Caco-2 (cell line): ENCODE measurements around the gene DMRT1. TPM values are rescaled to one million over a fixed set of nuclear protein-coding genes. Genes with fewer than 3 reads are reported as not detected.

Source experiments
- BruUV-seq: library from RNA; stranded (reverse); fragments of 400-500 nt; replicated peaks from 2 replicates; lab custom pipeline; 2021; lab: Mats Ljungman, UMichigan
- CTCF ChIA-PET: fragments of 300-600 bp; sonication (Branson Sonifier 250); formaldehyde crosslinking; loops from one replicate; lab custom pipeline; 2022; ENCODE audit warnings: antibody characterized with exemption; lab: Charles Lee
- POLR2A ChIA-PET: fragments of 300-600 bp; sonication (Branson Sonifier 250); formaldehyde crosslinking; loops from one replicate; lab custom pipeline; 2022; ENCODE audit warnings: antibody characterized with exemption; lab: Charles Lee
- DNase-seq, 2 experiments: peaks; one replicate each; pipeline versions ENCODE4 v3.0.0 to v3.0.0-alpha.2; 2020 to 2022
- H3K27me3 ChIP-seq: replicated peaks from 2 replicates; pipeline ENCODE4 v1.6.0; 2011; ENCODE audit warnings: low read length; ENCODE audit not compliant: control insufficient read depth, insufficient read depth
- H3K36me3 ChIP-seq: 2 replicates; pipeline ENCODE4 v1.5.1; 2011; ENCODE audit warnings: low read length; ENCODE audit not compliant: control insufficient read depth, insufficient read depth
- H3K4me1 ChIP-seq: fragments of 250-450 bp; sonication (Bioruptor Pico); 2 replicates; pipeline ENCODE4 v1.5.1; 2020; ENCODE audit warnings: mild to moderate bottlenecking
- H3K4me3 ChIP-seq: 2 replicates; pipeline ENCODE4 v1.5.1; 2011; ENCODE audit warnings: low read depth, mild to moderate bottlenecking, control low read depth, low read length
- H3K9me3 ChIP-seq: fragments of 250-450 bp; sonication (Bioruptor Pico); 2 replicates; pipeline ENCODE4 v1.5.1; 2020; ENCODE audit warnings: mild to moderate bottlenecking, moderate library complexity
- H3K27ac Mint-ChIP-seq: one replicate; pipeline ENCODE4 v1.8.0; 2022; ENCODE audit warnings: mixed read lengths; ENCODE audit not compliant: unreplicated experiment
- H3K27me3 Mint-ChIP-seq: one replicate; pipeline ENCODE4 v1.8.0; 2022; ENCODE audit warnings: mixed read lengths; ENCODE audit not compliant: insufficient read depth, unreplicated experiment
- H3K36me3 Mint-ChIP-seq: one replicate; pipeline ENCODE4 v1.8.0; 2022; ENCODE audit warnings: mild to moderate bottlenecking, mixed read lengths; ENCODE audit not compliant: insufficient read depth, unreplicated experiment
- H3K4me1 Mint-ChIP-seq: one replicate; pipeline ENCODE4 v1.8.0; 2022; ENCODE audit warnings: low read depth, mixed read lengths; ENCODE audit not compliant: unreplicated experiment
- H3K4me3 Mint-ChIP-seq: one replicate; pipeline ENCODE4 v1.8.0; 2022; ENCODE audit warnings: mild to moderate bottlenecking, moderate library complexity, mixed read lengths; ENCODE audit not compliant: unreplicated experiment
- H3K9me3 Mint-ChIP-seq: one replicate; pipeline ENCODE4 v1.8.0; 2022; ENCODE audit warnings: mixed read lengths; ENCODE audit not compliant: unreplicated experiment
- intact Hi-C: fragments of 100-400 bp; cut with micrococcal nuclease; formaldehyde crosslinking; loops from one replicate; pipeline ENCODE4 v1.10.0; 2022; ENCODE audit not compliant: unreplicated experiment
- total RNA-seq: library from RNA; stranded (reverse); gene quantifications from 2 replicates; pipeline ENCODE4 v1.2.3, GENCODE V29; 2022
- TF ChIP-seq, protein P1 (sequence below), 2 experiments: fragments of 200-600 bp in 1 of 2; IDR thresholded peaks; 1 replicate in 1 of 2; 2 replicates in 1 of 2; pipeline versions ENCODE4 v1.5.1 to v1.8.0; 2011 to 2022; ENCODE audit warnings: antibody characterized with exemption in 1 of 2, control low read depth in 1 of 2, inconsistent platforms in 1 of 2, low read depth in 1 of 2, low read length in 1 of 2, mild to moderate bottlenecking in 1 of 2, moderate library complexity in 1 of 2; ENCODE audit not compliant: insufficient read depth in 1 of 2, severe bottlenecking in 1 of 2, unreplicated experiment in 1 of 2

Gene DMRT1
- total RNA-seq, 1 experiment from 2014 or later, result not detected

DNA sequence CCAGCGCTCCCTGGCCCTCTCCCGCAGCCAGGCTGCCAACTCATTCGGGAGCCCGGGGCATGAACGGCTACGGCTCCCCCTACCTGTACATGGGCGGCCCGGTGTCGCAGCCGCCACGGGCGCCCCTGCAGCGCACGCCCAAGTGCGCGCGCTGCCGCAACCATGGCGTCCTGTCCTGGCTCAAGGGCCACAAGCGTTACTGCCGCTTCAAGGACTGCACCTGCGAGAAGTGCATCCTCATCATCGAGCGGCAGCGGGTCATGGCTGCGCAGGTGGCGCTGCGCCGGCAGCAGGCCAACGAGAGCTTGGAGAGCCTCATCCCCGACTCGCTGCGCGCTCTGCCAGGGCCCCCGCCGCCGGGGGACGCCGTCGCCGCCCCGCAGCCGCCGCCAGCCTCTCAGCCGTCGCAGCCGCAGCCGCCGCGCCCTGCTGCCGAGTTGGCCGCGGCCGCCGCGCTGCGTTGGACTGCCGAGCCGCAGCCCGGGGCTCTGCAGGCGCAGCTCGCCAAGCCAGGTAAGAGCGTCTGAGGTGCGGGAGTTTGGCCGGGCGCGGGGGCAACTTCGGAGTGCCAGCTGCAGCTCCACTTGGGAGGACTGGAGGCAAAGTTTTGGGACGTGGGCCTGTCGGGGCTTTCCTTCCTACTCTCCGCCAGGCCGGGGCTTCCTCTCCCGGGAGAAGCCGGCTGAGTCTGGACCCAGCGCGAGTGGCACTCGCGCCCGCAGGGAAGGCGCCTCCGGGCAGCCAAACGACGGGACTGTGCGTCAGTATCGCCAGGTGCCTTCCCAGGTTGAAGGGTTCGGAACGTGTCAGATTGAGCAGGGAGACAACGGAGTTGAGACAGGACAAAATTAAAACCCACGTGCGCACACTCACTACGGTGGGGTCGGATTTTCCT is 135.7 kb downstream of the DMRT1 start:
- intact Hi-C loops, result loop anchor here (1.0 kb wide), 1 partner anchor 25 kb away; no protein-coding TSS in a partner anchor
- Mint-ChIP-seq H3K4me1 (no peaks in the 10 kb centered on the region), H3K9me3 (no peaks in the 10 kb centered on the region), H3K36me3 (no peaks in the 10 kb centered on the region), H3K27me3 (peaks cover 15% of the 10 kb centered on the region), H3K27ac (no peak overlapping the region), H3K4me3 (peak overlapping the region; percentile 48)
- TF ChIP-seq, protein P1, sequence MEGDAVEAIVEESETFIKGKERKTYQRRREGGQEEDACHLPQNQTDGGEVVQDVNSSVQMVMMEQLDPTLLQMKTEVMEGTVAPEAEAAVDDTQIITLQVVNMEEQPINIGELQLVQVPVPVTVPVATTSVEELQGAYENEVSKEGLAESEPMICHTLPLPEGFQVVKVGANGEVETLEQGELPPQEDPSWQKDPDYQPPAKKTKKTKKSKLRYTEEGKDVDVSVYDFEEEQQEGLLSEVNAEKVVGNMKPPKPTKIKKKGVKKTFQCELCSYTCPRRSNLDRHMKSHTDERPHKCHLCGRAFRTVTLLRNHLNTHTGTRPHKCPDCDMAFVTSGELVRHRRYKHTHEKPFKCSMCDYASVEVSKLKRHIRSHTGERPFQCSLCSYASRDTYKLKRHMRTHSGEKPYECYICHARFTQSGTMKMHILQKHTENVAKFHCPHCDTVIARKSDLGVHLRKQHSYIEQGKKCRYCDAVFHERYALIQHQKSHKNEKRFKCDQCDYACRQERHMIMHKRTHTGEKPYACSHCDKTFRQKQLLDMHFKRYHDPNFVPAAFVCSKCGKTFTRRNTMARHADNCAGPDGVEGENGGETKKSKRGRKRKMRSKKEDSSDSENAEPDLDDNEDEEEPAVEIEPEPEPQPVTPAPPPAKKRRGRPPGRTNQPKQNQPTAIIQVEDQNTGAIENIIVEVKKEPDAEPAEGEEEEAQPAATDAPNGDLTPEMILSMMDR (IDR thresholded peaks at IDR 0.05; ENCODE audit: insufficient read depth in 1 of 2, low read depth in 1 of 2, low read length in 1 of 2, severe bottlenecking in 1 of 2, unreplicated experiment in 1 of 2), result no peak
- no TSS peak for BruUV-seq
- POLR2A ChIA-PET, result no interaction called here
- Histone ChIP-seq H3K36me3 (no peaks in the 10 kb centered on the region), H3K9me3 (no peaks in the 10 kb centered on the region), H3K4me1 (no peaks in the 10 kb centered on the region), H3K27me3 (no peaks in the 10 kb centered on the region; the same call in 1 of the 2 replicates), H3K4me3 (peak overlapping the region; percentile 26)
- CTCF ChIA-PET, result interaction anchor here (0.5 to 0.6 kb wide), 2 partner anchors 49 to 225 kb away, joined by 3 to 4 read pairs; no protein-coding TSS in a partner anchor
- DNase-seq, result no peak

DNA sequence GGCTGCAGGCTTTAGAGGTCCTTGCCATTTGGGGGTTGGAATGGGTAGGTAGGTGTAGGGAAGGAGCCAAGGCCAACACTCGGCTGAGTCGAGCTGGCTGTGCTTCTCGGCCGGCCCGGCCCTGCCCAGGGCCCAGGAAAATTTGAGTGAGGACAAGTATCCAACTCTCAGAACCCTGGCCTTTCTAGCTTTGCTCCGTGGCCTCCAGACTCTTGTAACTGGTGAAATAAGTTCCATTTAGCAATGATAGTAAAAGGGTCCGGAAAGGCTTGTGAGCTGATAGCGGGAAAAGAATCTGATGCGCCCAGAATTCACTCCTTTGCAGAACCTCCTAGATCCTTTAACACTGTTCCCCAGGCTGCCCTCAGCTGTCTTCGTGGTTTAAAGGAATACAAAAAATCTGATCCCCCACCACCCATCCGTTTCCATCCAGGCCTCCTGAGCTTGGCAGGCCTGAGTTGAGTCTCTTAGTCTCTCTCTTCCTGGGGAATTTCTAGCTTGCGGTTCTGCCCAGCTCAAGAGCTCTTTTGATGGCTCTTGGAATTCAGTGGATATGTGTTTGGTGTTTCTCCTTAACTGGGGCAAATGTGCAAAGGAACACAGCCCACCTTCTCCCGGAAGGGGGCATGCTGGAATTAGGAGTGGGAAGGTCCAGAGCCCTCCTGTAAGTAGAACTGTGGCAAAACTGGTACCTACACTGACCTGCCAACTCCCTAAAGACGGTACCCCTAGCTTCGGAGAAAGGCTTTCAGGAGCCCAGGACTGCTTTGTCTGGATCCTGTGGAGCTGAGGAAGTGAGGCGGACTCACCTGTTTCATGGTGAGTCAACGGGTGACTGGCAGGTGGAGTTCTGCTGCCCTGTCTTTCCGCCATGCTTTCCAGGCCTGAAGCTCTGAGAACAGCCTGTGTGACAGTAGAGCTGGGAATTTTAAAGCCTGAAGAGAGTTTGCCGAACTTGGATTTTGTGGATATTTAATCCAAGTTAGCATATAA is 136.6 kb downstream of the DMRT1 start:
- no peaks in the 10 kb centered on the region for H3K9me3 Mint-ChIP-seq
- TF ChIP-seq, protein P1 (IDR thresholded peaks at IDR 0.05; ENCODE audit: insufficient read depth in 1 of 2, low read depth in 1 of 2, low read length in 1 of 2, severe bottlenecking in 1 of 2, unreplicated experiment in 1 of 2), result no peak
- H3K4me1 ChIP-seq, result no peaks in the 10 kb centered on the region
- H3K36me3 Mint-ChIP-seq, result no peaks in the 10 kb centered on the region
- DNase-seq, result no peak
- H3K36me3 ChIP-seq, result no peaks in the 10 kb centered on the region
- H3K27me3 ChIP-seq, result no peaks in the 10 kb centered on the region; the same call in 1 of the 2 replicates
- H3K9me3 ChIP-seq, result no peaks in the 10 kb centered on the region
- H3K4me3 ChIP-seq, result no peak overlapping the region
- POLR2A ChIA-PET, result no interaction called here
- intact Hi-C loops, result no loop called here
- H3K27ac Mint-ChIP-seq, result no peak overlapping the region
- BruUV-seq, result no TSS peak
- CTCF ChIA-PET, result interaction anchor here (0.5 kb wide), 1 partner anchor 226 kb away, joined by 3 read pairs; no protein-coding TSS in a partner anchor
- H3K4me3 Mint-ChIP-seq, result peak overlapping the region; percentile 8
- H3K27me3 Mint-ChIP-seq, result peaks cover 21% of the 10 kb centered on the region
- H3K4me1 Mint-ChIP-seq, result no peaks in the 10 kb centered on the region

DNA sequence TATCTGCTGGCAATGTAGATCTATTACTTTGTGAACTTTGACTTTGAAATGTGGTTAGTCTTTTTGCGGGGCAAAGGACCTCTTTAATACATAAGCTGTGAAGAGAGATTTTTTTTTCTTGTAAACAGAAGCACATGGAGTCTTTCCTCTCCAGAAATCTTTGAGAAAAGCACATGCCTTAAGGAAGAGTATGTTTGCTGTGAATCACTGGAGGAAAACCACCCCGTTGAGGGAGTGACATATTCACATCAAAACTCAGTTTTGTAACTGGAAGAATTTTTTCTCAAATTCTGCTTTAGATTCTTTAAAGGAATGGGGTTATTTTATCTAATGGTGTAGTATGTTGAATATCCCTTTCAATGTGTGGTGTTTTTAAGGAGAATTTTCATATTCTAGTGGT is 138.5 kb downstream of the DMRT1 start:
- H3K27me3 ChIP-seq, result no peaks in the 10 kb centered on the region; the same call in 1 of the 2 replicates
- CTCF ChIA-PET, result interaction anchor here (1.2 to 1.7 kb wide), 2 partner anchors 30 to 52 kb away, joined by 4 read pairs; no protein-coding TSS in a partner anchor

More for the DNA sequence above, 138.5 kb downstream of the DMRT1 start:
- TF ChIP-seq, protein P1 (IDR thresholded peaks at IDR 0.05; ENCODE audit: insufficient read depth in 1 of 2, low read depth in 1 of 2, low read length in 1 of 2, severe bottlenecking in 1 of 2, unreplicated experiment in 1 of 2), result no peak
- no peaks in the 10 kb centered on the region for H3K9me3 Mint-ChIP-seq
- no TSS peak for BruUV-seq
- H3K4me3 ChIP-seq, result no peak overlapping the region
- no peak for DNase-seq
- no peak overlapping the region for H3K4me3 Mint-ChIP-seq
- H3K4me1 Mint-ChIP-seq, result no peaks in the 10 kb centered on the region
- H3K36me3 ChIP-seq, result no peaks in the 10 kb centered on the region
- H3K27ac Mint-ChIP-seq, result no peak overlapping the region
- H3K36me3 Mint-ChIP-seq, result no peaks in the 10 kb centered on the region
- H3K4me1 ChIP-seq, result no peaks in the 10 kb centered on the region
- no peaks in the 10 kb centered on the region for H3K9me3 ChIP-seq
- intact Hi-C loops, result no loop called here
- H3K27me3 Mint-ChIP-seq, result peaks cover 23% of the 10 kb centered on the region
- POLR2A ChIA-PET, result no interaction called here
